Dermis lymphatic vessel endothelial cell (primary cell): ENCODE results near the gene IGFN1. TPM values are rescaled to one million over a fixed set of nuclear protein-coding genes. Genes with fewer than 3 reads are reported as not detected.

ENCODE experiments used
- total RNA-seq: library from RNA; depleted of rRNA; stranded (reverse); fragments of >200 nt; gene quantifications from 2 replicates; pipeline ENCODE4 v1.2.1, GENCODE V29; 2014

Gene IGFN1
- not detected in 2 replicates for total RNA-seq

GRCh38 chr1:201190624-201191051 is at the start of gene IGFN1:
Gene IGFN1 (plus strand): TSS chr1:201190824. CDS start chr1:201193294, 2,470 bp downstream.

GRCh38 chr1:201154389-201155165 is 36.0 kb upstream of the IGFN1 start, which contains the start of gene TMEM9:
Gene TMEM9 (minus strand): TSS chr1:201154474. CDS start chr1:201153923, 551 bp downstream.

Other genes with a start within 250 kb of the IGFN1 start
- gene KIF21B, start 167.1 kb upstream of the IGFN1 start, total RNA-seq: 2.9 and 3.6 TPM in 2 replicates
- not detected in 2 replicates for gene CACNA1S, start 78.4 kb upstream of the IGFN1 start, total RNA-seq
- not detected in 2 replicates for gene ASCL5, start 63.6 kb upstream of the IGFN1 start, total RNA-seq
- gene TMEM9, start 36.4 kb upstream of the IGFN1 start, total RNA-seq: 51.9 and 58.8 TPM in 2 replicates
- gene PKP1, start 92.7 kb downstream of the IGFN1 start, total RNA-seq: 0.09 and 0.11 TPM in 2 replicates
- not detected in 2 replicates for gene TNNT2, start 186.9 kb downstream of the IGFN1 start, total RNA-seq
- gene LAD1, start 208.5 kb downstream of the IGFN1 start, total RNA-seq: 0.22 TPM in 1 of 2 replicates, not detected in the other
- not detected in 2 replicates for gene TNNI1, start 230.9 kb downstream of the IGFN1 start, total RNA-seq